IMR-90 (cell line): ENCODE data around the gene DMD.

Source experiments
- BHLHE40 ChIP-seq: fragments of 150-350 bp; IDR thresholded peaks from 2 replicates; pipeline ENCODE4 v1.6.1; 2016; ENCODE audit warnings: mild to moderate bottlenecking, low read depth, low read length
- CHD1 ChIP-seq: IDR thresholded peaks from 2 replicates; pipeline ENCODE4 v1.6.1; 2012; ENCODE audit warnings: low read depth, low read length, improper control_type of control experiment
- CTCF ChIP-seq: conservative IDR thresholded peaks from 2 replicates; pipeline ENCODE4 v1.5.1; 2012; ENCODE audit warnings: mild to moderate bottlenecking, low read depth, low read length, improper control_type of control experiment
- ELK1 ChIP-seq: fragments of 150-350 bp; IDR thresholded peaks from 2 replicates; pipeline ENCODE4 v1.6.1; 2016; ENCODE audit warnings: low read depth, mild to moderate bottlenecking, low read length, moderate library complexity, borderline replicate concordance
- MAFK ChIP-seq: IDR thresholded peaks from 2 replicates; pipeline ENCODE4 v1.6.1; 2012; ENCODE audit warnings: low read depth, low read length, improper control_type of control experiment
- MAZ ChIP-seq: IDR thresholded peaks from 2 replicates; pipeline ENCODE4 v1.6.1; 2012; ENCODE audit warnings: low read depth, mild to moderate bottlenecking, low read length, improper control_type of control experiment, moderate library complexity, borderline replicate concordance
- MXI1 ChIP-seq: IDR thresholded peaks from 2 replicates; pipeline ENCODE4 v1.6.1; 2012; ENCODE audit warnings: low read depth, mild to moderate bottlenecking, low read length, moderate library complexity, borderline replicate concordance
- POLR2A ChIP-seq: IDR thresholded peaks from 2 replicates; pipeline ENCODE4 v1.6.1; 2012; ENCODE audit warnings: mild to moderate bottlenecking, low read depth, low read length
- RAD21 ChIP-seq: IDR thresholded peaks from 2 replicates; pipeline ENCODE4 v1.6.1; 2012; ENCODE audit warnings: low read length, improper control_type of control experiment
- USF2 ChIP-seq: fragments of 150-350 bp; IDR thresholded peaks from 2 replicates; pipeline ENCODE4 v1.6.1; 2017; ENCODE audit warnings: mild to moderate bottlenecking, antibody characterized with exemption, low read length, low read depth

GRCh38 chrX:31449965-31450364 lies 1761.4 kb downstream of the DMD start:
- TF ChIP-seq CTCF (no peak), MAFK (no peak), MAZ (no peak), ELK1 (no peak), BHLHE40 (no peak), RAD21 (no peak), USF2 (no peak), CHD1 (no peak), POLR2A (no peak), MXI1 (no peak)
